ENCODE results near the gene ZBTB16. TPM values are rescaled to one million over a fixed set of nuclear protein-coding genes. Genes with fewer than 3 reads are reported as not detected.

Gene ZBTB16
- total and polyA plus RNA-seq, 2 donors (not counting 3 experiments of a cell fraction or from before 2014, with no cell fraction given) = 9.8 to 20.3 TPM

DNA sequence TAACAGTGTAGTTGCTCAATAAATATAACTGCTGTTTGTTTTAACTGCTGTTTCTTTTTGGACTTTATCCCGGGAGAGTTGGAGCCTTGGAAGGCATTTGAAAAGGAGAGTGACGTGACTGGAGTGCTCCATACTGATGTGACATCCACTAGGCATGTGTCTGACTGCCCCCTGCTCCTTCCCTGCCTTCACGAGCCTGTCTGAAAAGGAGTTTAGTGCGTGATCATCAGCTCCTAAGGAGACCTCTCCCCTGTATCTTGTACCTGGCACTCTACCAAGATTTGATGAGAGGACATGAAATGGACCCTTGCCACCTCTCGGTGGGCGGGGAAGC, 22.9 kb downstream of the ZBTB16 start:
- no peak for TF ChIP-seq POLR2A (IDR thresholded peaks at IDR 0.05; ENCODE audit: low read depth, low read length)
- TF ChIP-seq, protein P1, sequence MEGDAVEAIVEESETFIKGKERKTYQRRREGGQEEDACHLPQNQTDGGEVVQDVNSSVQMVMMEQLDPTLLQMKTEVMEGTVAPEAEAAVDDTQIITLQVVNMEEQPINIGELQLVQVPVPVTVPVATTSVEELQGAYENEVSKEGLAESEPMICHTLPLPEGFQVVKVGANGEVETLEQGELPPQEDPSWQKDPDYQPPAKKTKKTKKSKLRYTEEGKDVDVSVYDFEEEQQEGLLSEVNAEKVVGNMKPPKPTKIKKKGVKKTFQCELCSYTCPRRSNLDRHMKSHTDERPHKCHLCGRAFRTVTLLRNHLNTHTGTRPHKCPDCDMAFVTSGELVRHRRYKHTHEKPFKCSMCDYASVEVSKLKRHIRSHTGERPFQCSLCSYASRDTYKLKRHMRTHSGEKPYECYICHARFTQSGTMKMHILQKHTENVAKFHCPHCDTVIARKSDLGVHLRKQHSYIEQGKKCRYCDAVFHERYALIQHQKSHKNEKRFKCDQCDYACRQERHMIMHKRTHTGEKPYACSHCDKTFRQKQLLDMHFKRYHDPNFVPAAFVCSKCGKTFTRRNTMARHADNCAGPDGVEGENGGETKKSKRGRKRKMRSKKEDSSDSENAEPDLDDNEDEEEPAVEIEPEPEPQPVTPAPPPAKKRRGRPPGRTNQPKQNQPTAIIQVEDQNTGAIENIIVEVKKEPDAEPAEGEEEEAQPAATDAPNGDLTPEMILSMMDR (IDR thresholded peaks at IDR 0.05; ENCODE audit: extremely low read depth in 1 of 2, insufficient read depth in 1 of 2, low read depth in 1 of 2, low read length in 2 of 2) = no peak

DNA sequence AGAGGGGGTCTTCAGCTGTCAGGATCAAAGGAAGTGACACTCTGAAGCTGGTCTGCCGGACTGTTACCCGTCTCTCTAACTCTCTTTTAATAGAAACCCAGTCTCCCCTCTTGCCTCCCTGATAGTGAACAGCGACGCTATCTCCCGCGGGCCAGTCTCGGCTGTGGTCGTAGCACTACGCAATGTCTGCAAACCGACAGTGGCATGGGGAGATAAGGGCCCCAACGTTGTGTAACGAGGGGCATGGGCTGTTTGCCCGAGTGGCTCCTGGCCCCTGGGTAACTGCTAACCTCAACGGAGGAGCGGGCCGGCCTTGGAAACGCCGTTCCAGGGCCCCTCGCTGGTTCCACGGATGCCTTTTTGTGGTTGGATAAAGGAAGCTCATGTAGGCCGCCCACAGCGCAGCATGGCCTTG, 23.3 kb downstream of the ZBTB16 start:
- Histone ChIP-seq H3K9ac (replicated peaks; ENCODE audit: extremely low read depth, insufficient read depth, low read length) (no peak overlapping the region), H4K20me1 (replicated peaks; ENCODE audit: control insufficient read depth, extremely low read depth, insufficient read depth, low read length) (no peaks in the 10 kb centered on the region), H3K4me2 (ENCODE audit: insufficient read depth, low read length) (no peak overlapping the region), H3K36me3 (ENCODE audit: control insufficient read depth in 2 of 2, extremely low read depth in 1 of 2, insufficient read depth in 2 of 2, low read length in 2 of 2) (no peaks in the 10 kb centered on the region), H3K27me3 (ENCODE audit: control insufficient read depth in 2 of 2, insufficient read depth in 2 of 2, low read length in 2 of 2) (no peaks in the 10 kb centered on the region), H2AFZ (ENCODE audit: low read depth, low read length) (no peak overlapping the region), H3K27ac (ENCODE audit: insufficient read depth, low read depth, low read length) (no peak overlapping the region), H3K4me3 (replicated peaks in 1 of 3; ENCODE audit: insufficient read depth in 1 of 3, low read depth in 1 of 3, low read length in 3 of 3) (no peak overlapping the region), H3K9me3 (replicated peaks; ENCODE audit: control insufficient read depth, insufficient read depth, low read length) (no peaks in the 10 kb centered on the region), H3K9me1 (replicated peaks; ENCODE audit: control insufficient read depth, extremely low read depth, insufficient read depth, low read length) (no peaks in the 10 kb centered on the region), H3K4me1 (ENCODE audit: control insufficient read depth, extremely low read depth, insufficient read depth, low read length) (peaks cover 33% of the 10 kb centered on the region), H3K79me2 (ENCODE audit: control insufficient read depth, insufficient read depth, low read length) (peaks cover 5% of the 10 kb centered on the region)
- no TSS peak for BruUV-seq (replicated peaks)
- POLR2A ChIA-PET = no interaction called here
- intact Hi-C loops (cut with micrococcal nuclease) = no loop called here
- DNase-seq (ENCODE audit: low read depth, low spot score) = no peak
- dilution Hi-C loops (cut with MboI; ENCODE audit: extremely low pct_ligation_motif_present, low sequenced_read_pairs) = no loop called here
- no peak for FAIRE-seq
- CTCF ChIA-PET = no interaction called here
- TF ChIP-seq POLR2A (IDR thresholded peaks at IDR 0.05; ENCODE audit: low read depth, low read length) = no peak
- no peak for TF ChIP-seq EZH2 (IDR thresholded peaks at IDR 0.05; ENCODE audit: borderline replicate concordance, low read depth, low read length, severe bottlenecking)
- TF ChIP-seq, protein P2, sequence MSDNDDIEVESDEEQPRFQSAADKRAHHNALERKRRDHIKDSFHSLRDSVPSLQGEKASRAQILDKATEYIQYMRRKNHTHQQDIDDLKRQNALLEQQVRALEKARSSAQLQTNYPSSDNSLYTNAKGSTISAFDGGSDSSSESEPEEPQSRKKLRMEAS (IDR thresholded peaks at IDR 0.05; ENCODE audit: insufficient read depth, insufficient read length) = no peak
- TF ChIP-seq, protein P1 (IDR thresholded peaks at IDR 0.05; ENCODE audit: extremely low read depth in 1 of 2, insufficient read depth in 1 of 2, low read depth in 1 of 2, low read length in 2 of 2) = no peak
- no peak for TF ChIP-seq MYC (IDR thresholded peaks at IDR 0.05; ENCODE audit: low read depth, low read length)
- TF ChIP-seq POLR2AphosphoS5 (IDR thresholded peaks at IDR 0.05; ENCODE audit: insufficient read depth, low read depth, low read length) = no peak
- no peak for TF ChIP-seq JUN (IDR thresholded peaks at IDR 0.05; ENCODE audit: borderline replicate concordance, insufficient read depth, insufficient read length, low read depth)
- no peak for TF ChIP-seq FOS (IDR thresholded peaks at IDR 0.05; ENCODE audit: borderline replicate concordance, insufficient read depth, low read length)
- TF ChIP-seq GATA2 (IDR thresholded peaks at IDR 0.05; ENCODE audit: insufficient read depth, insufficient read length, low read depth, low read length) = no peak

More for the DNA sequence above, 22.9 kb downstream of the ZBTB16 start:
- Histone ChIP-seq H3K36me3 (ENCODE audit: control insufficient read depth in 2 of 2, extremely low read depth in 1 of 2, insufficient read depth in 2 of 2, low read length in 2 of 2) (no peaks in the 10 kb centered on the region), H3K9ac (replicated peaks; ENCODE audit: extremely low read depth, insufficient read depth, low read length) (no peak overlapping the region), H3K79me2 (ENCODE audit: control insufficient read depth, insufficient read depth, low read length) (peaks cover 5% of the 10 kb centered on the region), H3K9me1 (replicated peaks; ENCODE audit: control insufficient read depth, extremely low read depth, insufficient read depth, low read length) (no peaks in the 10 kb centered on the region), H4K20me1 (replicated peaks; ENCODE audit: control insufficient read depth, extremely low read depth, insufficient read depth, low read length) (no peaks in the 10 kb centered on the region), H2AFZ (ENCODE audit: low read depth, low read length) (no peak overlapping the region), H3K4me1 (ENCODE audit: control insufficient read depth, extremely low read depth, insufficient read depth, low read length) (peaks cover 33% of the 10 kb centered on the region), H3K4me3 (replicated peaks in 1 of 3; ENCODE audit: insufficient read depth in 1 of 3, low read depth in 1 of 3, low read length in 3 of 3) (no peak overlapping the region), H3K9me3 (replicated peaks; ENCODE audit: control insufficient read depth, insufficient read depth, low read length) (no peaks in the 10 kb centered on the region), H3K27ac (ENCODE audit: insufficient read depth, low read depth, low read length) (no peak overlapping the region), H3K27me3 (ENCODE audit: control insufficient read depth in 2 of 2, insufficient read depth in 2 of 2, low read length in 2 of 2) (no peaks in the 10 kb centered on the region), H3K4me2 (ENCODE audit: insufficient read depth, low read length) (no peak overlapping the region)
- ChIA-PET CTCF (interaction anchor here (0.6 to 1.4 kb wide), 2 partner anchors 17 to 77 kb away, joined by 3 to 5 read pairs; no protein-coding TSS in a partner anchor), POLR2A (no interaction called here)
- FAIRE-seq (no peak), DNase-seq (ENCODE audit: low read depth, low spot score) (no peak)
- no TSS peak for BruUV-seq (replicated peaks)
- dilution Hi-C loops (cut with MboI; ENCODE audit: extremely low pct_ligation_motif_present, low sequenced_read_pairs) (no loop called here), intact Hi-C loops (cut with micrococcal nuclease) (no loop called here)

Measured in endothelial cell of umbilical vein (primary cell).